Fibroblast of gingiva (primary cell): Measurements from ENCODE around the gene JAGN1.
"Not testable (repeated sequence)": the region's sequence is repeated elsewhere in the genome, so short reads cannot be mapped to it uniquely, and the experiment has no call there.

Source experiments
- DNase-seq: peaks from one replicate; pipeline ENCODE4 v3.0.0-alpha.2; 2011; ENCODE audit warnings: low read depth

The JAGN1 gene

GRCh38 chr3:9890249-9891071 lies at the start of gene JAGN1:
TSS of gene JAGN1 (plus strand) at chr3:9890610. CDS start at chr3:9890723, 113 bp downstream.
- peak; percentile 87 for DNase-seq

GRCh38 chr3:9841015-9841414 lies 49.4 kb upstream of the JAGN1 start:
- no peak for DNase-seq

DNA sequence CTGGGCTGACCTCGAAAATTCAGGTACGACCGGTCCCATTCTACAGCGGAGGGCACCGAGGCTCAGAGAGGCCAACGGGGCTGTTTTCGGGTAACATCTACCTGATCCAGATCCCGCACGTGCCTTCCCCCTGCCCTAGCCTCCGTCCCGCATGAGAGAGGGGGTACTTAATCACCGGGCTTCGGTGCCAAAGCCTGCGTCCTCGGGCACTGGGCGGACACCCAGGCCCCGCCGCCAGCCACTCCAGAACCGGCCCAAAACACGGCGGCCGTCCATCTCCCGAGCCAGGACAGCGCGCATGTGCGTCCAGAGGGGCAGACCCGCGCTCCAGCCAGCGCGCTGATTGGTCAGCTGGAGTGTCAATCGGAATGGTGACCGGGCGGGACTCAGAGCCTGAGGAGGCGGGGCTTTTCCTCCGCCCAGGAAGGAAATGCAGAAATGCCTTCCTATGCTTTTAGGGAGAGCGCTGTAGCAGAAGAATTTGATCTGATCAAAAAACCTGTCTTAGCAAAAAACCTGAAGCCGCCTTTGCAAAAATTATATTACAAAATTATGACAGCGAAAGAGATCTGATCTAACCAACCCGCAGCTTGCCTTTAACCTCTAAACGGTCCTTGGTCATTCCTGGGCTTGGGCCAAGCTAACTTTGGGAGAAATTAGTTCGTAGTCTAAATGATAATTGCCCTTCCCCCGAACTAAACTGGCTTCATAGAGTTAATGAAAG lies 46.5 kb upstream of the JAGN1 start, which contains the start of gene RPUSD3:
TSS of gene RPUSD3 (minus strand) at position 294 of the 724 bp plus-strand sequence. CDS start at position 276, 18 bp downstream.
- peak; percentile 95 for DNase-seq

DNA sequence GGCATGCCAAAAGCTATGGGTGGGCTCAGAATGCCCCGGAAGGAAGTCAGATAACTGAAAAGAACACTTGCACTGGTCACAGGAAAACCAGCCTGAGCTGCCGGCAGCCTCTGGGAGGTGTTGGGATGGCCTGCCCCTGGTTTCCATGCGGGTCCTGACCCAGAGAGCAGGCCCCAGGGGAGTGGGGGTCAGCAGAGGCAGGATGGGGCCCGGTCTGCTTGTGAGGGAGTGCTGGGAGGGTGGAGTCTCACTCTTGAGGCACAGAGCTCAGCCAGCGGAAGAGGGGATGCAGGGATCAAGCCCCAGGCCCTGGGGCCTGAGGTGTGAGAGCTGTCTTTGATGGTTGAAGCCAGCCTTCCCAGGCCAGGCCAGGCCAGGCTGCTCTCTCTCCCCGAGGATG lies 44.2 kb upstream of the JAGN1 start:
- no peak for DNase-seq

DNA sequence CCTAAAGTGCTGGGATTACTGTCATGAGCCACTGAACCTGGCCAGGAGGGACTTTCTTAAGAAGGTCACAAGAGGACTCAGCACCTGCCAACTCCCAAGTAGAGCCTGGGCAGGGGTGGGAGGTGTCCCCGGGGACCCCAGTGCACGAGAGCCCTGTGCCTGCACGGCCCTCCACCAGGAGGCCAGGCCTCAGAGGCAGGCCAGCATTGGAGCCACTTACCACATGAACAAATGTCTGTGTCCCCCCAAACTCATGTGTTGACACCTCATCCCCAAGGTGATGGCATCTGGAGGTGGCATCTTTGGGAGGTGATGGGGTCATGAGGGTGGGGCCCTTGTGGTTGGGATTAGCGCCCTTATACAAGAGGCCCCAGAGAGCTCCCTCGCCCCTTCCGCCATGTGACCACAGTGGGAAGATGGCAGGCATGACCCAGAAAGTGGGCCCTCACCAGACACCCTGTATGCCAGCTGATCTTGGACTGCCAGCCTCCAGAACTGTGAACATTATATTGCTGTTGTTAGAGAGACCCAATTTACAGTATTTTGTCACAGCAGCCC lies 43.4 kb upstream of the JAGN1 start:
- no peak for DNase-seq

DNA sequence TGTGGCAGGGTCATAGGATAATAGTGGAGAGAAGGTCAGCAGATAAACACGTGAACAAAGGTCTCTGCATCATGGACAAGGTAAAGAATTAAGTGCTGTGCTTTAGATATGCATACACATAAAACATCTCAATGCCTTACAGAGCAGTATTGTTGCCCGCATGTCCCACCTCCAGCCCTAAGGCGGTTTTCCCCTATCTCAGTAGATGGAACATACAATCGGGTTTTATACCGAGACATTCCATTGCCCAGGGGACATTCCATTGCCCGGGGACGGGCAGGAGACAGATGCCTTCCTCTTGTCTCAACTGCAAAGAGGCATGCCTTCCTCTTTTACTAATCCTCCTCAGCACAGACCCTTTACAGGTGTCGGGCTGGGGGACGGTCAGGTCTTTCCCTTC lies 42.5 kb upstream of the JAGN1 start:
- not testable (repeated sequence) for DNase-seq

DNA sequence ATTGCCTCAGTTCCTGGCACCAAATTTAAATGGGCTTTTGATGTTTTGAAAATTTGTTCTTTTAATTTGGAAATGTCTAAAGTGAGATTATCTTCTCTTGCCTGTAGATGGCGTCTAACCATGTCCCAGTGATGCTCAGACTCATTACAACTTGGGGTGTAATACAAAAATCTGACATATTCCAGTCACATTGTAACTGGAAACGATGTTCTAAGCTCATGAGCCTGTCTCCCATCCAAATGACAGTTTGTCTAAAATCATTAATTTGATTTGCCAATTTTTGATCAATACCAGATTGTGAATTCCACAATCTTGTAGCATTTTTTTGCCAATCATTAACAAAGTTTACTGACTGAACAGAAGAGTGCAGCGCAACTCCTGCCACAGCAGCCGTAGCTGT lies 41.5 kb upstream of the JAGN1 start:
- DNase-seq: peak; percentile 47

DNA sequence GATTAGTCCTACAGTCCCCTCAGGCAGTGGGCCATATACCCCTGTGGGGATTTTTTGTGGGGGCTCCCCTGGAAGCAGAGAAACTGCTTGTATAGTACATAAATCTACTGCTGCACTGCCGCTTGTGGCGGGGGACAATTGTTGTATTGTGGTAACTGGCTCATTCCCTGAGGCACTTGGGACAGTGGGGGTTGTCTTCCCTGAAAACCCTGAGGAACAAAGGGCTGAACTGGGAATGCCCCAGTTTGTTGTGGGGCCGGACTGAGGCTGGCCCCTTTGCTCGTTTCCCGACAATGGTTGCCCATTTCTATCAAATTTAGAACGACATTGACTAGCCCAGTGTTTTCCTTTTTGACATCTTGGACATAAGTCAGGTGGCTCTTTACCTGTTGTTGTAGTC lies 39.0 kb upstream of the JAGN1 start:
- DNase-seq: not testable (repeated sequence)

- peak; percentile 41 for DNase-seq
Measured at GRCh38 chr3:9851926-9852325, 38.5 kb upstream of the JAGN1 start.

GRCh38 chr3:9852528-9852927 lies 37.9 kb upstream of the JAGN1 start:
- no peak for DNase-seq

DNA sequence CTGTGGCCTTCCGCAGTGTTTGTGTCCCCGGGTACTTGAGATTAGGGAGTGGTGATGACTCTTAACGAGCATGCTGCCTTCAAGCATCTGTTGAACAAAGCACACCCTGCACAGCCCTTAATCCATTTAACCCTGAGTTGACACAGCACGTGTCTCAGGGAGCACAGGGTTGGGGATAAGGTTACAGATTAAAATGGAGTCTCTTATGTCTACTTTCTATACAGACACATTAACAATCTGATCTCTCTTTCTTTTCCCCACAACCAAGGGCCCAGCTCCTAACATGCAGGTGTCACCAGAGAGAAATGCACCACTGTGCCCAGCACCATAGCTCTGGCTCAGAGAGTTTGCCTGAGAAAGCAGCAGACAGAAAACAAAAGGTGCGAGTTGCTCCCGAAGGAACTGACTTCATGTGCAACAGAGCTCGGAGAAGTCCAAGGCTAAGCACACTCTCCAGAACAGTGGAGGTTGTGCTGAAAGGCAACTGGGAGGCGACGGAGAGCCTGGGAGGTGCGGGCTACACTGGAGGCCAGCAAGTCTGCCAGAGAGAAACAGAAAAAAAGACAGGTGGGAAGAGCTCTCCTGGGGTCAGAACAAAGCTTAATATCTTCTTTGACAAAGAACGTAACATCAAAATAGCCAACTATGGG lies 36.0 kb upstream of the JAGN1 start:
- DNase-seq: not testable (repeated sequence)

GRCh38 chr3:9855594-9855993 lies 34.8 kb upstream of the JAGN1 start:
- no peak for DNase-seq

- DNase-seq: no peak
Measured at GRCh38 chr3:9859530-9860025, 30.8 kb upstream of the JAGN1 start.

GRCh38 chr3:9861201-9861600 lies 29.2 kb upstream of the JAGN1 start:
- DNase-seq: no peak

GRCh38 chr3:9861626-9862130 lies 28.7 kb upstream of the JAGN1 start:
- DNase-seq: no peak

DNA sequence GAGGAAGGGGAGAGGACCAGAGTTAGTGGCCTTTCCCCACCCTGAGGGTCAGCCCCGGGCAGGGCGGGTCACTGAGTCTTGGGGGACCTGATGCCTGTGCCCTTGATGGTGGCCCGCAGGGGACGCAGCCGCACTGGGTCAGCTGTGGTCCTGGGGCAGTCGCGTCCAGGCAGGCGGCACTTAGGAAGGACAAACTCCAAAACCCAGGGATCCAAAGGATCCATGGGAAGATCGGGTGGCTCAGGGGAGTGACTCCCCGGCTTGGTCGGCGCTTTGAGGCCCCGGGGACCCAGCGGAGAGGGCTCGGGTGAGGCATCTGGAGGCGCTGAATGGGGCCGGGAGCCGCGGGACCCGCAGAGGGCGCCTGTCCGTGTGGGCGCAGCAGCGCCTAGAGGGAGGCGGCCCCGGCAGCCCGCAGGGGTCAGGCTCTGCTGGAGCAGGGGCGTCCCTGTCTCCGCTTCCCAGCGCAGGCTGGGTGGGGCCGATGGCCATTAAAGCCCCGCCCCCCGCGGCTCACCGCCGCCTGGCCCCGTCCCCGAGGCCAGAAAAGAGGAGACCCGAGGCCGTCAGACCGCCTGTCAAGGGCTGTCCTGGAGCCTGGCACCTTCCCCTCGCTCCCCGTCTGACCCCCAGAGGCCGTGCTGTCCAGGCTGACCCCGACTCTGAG lies 27.9 kb upstream of the JAGN1 start:
- peak; percentile 57 for DNase-seq

- peak; percentile 67 for DNase-seq
Measured at GRCh38 chr3:9863058-9863772, 27.2 kb upstream of the JAGN1 start.

DNA sequence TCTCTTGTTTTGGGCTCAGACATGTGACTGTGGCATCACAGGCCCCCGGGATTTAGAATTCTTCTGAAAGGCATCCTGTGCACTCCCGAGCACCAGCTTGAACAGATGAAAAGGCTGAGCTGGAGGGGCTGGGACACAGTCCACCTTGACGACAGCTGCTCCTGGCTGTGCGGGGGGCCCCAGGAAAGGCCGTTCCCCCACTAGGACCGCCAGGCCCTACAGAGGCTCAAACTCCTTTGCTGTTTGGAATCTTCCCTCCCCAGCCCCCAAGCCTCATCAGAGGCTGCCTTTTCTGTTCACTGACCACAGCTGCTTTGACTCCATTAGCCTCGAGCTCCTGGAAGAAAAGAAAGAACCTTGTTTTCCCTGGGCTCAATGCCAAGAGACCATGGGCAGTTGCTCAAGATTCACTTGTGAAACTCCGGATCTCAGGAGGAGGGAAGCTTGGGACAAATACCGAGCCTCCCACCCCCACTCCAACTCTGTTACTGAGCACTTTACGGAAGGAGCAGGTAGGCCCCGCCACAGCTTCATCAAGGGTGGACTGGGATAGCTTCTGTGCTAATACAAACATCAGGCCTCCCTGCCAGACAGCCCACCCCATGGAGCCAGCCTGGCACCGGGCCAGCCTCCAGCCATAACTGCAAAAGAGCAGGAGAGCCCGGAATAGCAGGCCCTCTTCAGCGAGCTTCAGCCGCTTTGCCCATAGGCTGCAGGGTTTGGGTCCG lies 26.0 kb upstream of the JAGN1 start:
- peak; percentile 89 for DNase-seq

DNA sequence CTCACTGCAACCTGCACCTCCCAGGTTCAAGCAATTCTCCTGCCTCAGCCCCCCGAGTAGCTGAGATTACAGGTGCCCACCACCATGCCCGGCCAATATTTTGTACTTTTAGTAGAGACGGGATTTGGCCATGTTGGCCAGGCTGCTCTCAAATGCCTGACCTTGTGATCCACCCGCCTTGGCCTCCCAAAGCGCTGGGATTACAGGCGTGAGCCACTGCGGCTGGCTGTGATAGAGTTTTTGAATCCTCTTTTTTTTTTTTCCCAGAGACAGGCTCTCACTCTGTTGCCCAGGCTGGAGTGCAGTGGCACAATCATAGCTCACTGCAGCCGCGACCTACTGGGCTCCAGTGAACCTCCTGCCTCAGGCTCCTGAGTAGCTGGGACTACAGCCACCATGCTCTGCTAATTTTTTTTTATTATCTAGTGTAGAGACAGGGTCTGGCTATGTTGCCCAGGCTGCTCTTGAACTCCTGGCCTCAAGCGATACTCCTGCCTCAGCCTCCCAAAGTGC lies 25.2 kb upstream of the JAGN1 start:
- DNase-seq: not testable (repeated sequence)

DNA sequence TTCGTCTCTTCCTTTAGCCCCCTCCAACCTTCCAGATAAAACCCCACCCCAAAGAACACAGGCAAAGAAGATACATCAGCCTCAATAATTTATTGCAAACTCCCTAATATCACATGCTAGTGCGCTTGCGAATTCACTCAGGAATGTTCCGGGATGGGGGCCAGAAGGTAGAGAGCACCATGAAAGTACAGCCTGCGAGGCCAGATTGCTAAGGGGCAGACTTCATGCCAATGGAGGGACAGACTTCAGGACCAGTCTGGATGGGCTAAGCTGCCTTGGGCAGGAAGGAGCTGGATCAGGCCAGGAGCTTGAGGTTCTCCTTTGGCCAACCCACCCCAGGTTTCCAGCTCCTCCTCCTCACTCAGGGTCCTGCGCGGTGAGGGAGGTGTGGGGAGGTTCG lies 23.8 kb upstream of the JAGN1 start:
- peak; percentile 43 for DNase-seq
